GM12801 (cell line): ENCODE data around the gene MAPK11.

Experiments used
- TF ChIP-seq, protein P1 (sequence below): IDR thresholded peaks from one replicate; pipeline ENCODE4 v1.5.1; 2011; ENCODE audit warnings: control low read depth; ENCODE audit not compliant: insufficient read length; ENCODE audit errors: extremely low read depth

MAPK11 gene

DNA sequence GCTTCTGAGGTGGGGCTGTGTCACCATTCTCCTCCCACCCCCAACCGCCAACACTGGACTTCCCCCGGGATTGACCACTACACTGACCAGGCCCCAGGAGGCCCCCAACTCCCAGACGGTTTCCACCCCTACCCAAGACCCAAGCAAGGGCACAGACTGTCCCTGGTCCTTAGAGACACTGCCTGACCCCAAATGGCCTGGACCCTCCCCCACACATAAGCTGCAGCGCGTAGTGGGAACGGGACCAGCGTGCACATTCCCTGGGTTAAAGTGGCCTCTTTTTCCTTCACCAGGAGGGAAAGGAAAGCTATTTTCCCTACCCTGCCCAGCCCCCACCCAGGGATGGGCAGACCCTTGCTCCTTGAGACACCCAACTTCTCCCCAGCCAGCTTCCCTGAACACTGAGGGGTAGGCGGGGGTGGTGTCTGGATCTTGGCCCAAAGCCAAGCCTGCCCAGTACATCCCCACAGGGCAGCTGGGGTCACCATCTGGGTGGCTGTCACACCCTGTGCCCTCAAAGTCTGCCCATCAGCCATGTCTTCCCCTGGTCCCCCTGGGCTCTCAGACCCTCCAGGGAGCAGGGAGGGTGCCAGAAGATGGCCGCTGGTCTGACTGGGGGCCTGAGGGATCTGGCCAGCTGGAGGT lies 7.1 kb downstream of the MAPK11 start:
- TF ChIP-seq, protein P1, sequence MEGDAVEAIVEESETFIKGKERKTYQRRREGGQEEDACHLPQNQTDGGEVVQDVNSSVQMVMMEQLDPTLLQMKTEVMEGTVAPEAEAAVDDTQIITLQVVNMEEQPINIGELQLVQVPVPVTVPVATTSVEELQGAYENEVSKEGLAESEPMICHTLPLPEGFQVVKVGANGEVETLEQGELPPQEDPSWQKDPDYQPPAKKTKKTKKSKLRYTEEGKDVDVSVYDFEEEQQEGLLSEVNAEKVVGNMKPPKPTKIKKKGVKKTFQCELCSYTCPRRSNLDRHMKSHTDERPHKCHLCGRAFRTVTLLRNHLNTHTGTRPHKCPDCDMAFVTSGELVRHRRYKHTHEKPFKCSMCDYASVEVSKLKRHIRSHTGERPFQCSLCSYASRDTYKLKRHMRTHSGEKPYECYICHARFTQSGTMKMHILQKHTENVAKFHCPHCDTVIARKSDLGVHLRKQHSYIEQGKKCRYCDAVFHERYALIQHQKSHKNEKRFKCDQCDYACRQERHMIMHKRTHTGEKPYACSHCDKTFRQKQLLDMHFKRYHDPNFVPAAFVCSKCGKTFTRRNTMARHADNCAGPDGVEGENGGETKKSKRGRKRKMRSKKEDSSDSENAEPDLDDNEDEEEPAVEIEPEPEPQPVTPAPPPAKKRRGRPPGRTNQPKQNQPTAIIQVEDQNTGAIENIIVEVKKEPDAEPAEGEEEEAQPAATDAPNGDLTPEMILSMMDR, result no peak

GRCh38 chr22:50262460-50262911 lies 7.7 kb downstream of the MAPK11 start:
- TF ChIP-seq, protein P1, result no peak

DNA sequence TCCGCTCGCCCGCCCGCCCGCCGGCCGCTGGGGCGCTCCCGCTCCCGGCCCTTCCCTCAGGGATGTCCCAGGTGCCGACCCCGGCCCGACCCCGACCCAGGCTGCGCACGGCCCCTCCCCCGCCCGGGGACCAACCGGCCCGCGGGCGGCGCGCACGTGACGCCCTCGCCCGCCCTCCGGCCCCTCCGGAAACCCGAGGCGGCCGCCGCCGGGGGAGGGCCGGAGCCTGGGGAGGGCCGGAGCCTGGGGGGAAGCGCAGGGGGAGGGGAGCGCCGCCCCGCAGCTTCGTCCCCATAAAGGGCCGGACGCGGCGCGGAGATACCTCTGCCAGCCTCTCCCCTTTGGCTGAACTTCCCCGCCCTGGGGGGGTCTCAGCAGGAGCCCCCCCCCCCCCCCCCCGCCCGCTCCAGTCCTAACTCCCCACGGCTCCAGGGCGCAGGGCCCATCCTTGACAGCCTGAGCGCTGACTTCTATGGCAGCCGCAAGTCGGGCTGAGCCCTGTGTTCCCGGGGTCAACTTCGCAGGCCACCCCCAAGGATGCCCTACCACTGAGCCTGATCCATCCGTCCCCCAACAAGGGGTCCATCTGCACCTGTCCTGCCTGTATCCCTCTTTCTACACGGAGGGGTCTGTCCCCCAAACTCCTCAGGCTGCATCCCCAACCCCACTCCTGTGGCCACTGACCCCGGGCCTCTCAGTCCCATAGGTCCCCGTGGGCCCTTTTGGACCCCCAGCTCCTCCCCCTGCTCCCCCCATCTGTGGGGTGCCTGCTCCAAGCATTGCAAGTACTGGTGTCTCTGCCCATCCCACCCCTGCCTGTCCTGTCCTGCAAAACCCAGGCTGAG lies 8.3 kb downstream of the MAPK11 start, which contains the start of gene MAPK12:
TSS of gene MAPK12 (minus strand) at position 69 of the 845 bp plus-strand sequence. CDS start 174 bp downstream, outside the sequence.
- TF ChIP-seq, protein P1, result no peak

- TF ChIP-seq, protein P1, result no peak
Observed at GRCh38 chr22:50260801-50261614, 9.2 kb downstream of the MAPK11 start.

DNA sequence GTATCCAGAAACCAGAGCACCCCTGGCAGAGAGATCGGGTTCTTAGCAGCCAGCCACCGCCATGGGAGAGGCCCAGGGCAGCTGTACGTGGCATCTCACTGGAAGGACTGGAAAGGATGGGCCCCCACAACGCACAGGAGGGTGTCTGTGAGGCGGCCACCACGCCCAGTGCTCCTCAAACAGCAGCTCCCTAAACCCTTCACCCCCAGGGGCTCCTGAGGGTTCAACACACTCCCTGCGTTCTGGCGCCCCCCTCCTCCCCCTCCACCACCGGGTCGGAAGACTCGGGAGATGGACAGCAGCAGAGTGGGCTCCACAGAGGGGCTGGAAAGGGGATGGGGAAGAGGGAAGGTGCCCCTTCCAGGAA lies 9.8 kb downstream of the MAPK11 start:
- TF ChIP-seq, protein P1, result no peak

- TF ChIP-seq, protein P1, result no peak
Observed at GRCh38 chr22:50259302-50259701, 10.9 kb downstream of the MAPK11 start.
